GM10248 (cell line): ENCODE measurements around the gene CSRP1.

Experiments
- CTCF ChIA-PET: fragments of 300-600 bp; sonication (Branson Sonifier 250); formaldehyde crosslinking; extraction: SDS; loops from one replicate; lab custom pipeline; 2021; ENCODE audit warnings: antibody characterized with exemption; lab: Yijun Ruan, JAX
- POLR2A ChIA-PET: fragments of 350-650 bp; sonication (Branson Sonifier 250); formaldehyde crosslinking; extraction: SDS; loops from one replicate; lab custom pipeline; 2020; ENCODE audit warnings: antibody characterized with exemption; lab: Yijun Ruan, JAX
- DNase-seq: peaks from one replicate; pipeline ENCODE4 v3.0.0; 2012; ENCODE audit errors: extremely low spot score
- CTCF ChIP-seq: IDR thresholded peaks from 2 replicates; pipeline ENCODE4 v1.5.1; 2012; ENCODE audit warnings: mild to moderate bottlenecking, low read depth; ENCODE audit errors: extremely low read depth, missing control alignments, control extremely low read depth

CSRP1 gene

DNA sequence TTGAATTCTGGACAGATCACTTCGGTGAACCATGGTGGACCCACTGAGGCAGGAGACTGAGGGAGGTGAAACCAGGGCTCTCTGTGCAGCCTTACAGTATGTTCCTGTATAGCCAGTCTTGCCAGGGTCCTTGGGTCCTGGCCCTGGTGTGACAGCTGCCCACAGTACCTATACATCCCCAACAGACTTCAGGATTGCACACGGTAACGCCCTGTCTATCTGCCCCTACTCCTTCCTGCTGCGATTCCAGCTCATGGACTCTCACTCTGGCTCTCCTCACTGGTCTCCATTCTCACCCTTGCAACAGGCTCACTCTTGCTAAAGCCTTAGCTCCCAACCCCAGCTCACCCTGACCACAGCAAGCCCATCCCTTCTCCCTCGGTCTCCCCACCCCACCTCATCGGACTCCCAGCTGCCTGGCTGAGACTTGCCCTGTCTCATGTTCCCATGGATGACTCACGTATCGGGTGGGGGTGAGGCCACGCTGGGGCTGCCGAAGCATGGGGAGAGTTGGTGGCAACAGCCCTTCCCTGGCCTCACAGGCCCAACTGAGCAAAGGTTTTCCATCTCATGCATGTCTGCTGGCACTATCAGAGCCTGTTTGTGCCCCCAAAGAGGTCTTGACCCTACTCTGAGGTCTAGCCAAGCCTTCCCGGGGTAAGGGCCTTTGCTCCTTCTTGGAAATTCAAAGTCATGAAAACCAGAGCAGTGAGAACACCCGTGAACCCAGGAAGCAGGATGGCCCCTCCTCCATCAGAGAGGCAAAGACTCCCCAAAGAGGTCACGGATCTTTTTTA is 45.1 kb downstream of the CSRP1 start:
- no peak for DNase-seq
- CTCF ChIA-PET = interaction anchor here (3.9 to 5.0 kb wide), 3 partner anchors 14 to 51 kb away, joined by 24 to 41 read pairs (median 28); no protein-coding TSS in a partner anchor
- TF ChIP-seq CTCF = no peak
- POLR2A ChIA-PET = interaction anchor here (0.6 kb wide), 1 partner anchor 21 kb away, joined by 3 read pairs; no protein-coding TSS in a partner anchor

- DNase-seq = no peak
- TF ChIP-seq CTCF = no peak
- POLR2A ChIA-PET = interaction anchor here (0.6 kb wide), 1 partner anchor 21 kb away, joined by 3 read pairs; no protein-coding TSS in a partner anchor
- CTCF ChIA-PET = interaction anchor here (1.8 to 5.0 kb wide), 4 partner anchors 13 to 52 kb away, joined by 9 to 41 read pairs (median 26); no protein-coding TSS in a partner anchor
These were observed 45.9 kb downstream of the CSRP1 start for GRCh38 chr1:201460814-201461644.

DNA sequence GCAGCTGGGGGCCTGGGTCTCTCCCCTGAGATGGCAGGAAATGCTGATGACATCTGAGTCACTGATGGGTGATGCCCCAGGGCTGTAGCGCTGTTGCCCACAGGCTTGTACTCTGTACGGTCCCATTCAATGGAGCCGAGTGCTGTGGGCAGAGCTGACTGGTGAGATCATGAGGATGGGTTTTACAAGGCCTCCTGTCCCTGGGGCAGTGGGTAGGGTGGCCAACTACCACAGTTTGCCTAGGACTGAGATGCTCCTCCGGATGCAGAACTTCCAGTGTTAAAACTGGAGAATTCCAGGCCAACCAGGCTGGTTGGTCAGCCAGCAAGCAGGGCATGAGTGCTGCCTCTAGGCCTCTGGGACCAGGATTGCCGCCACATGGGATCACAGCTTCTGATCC is 47.1 kb downstream of the CSRP1 start:
- POLR2A ChIA-PET = no interaction called here
- DNase-seq = no peak
- no peak for TF ChIP-seq CTCF
- CTCF ChIA-PET = interaction anchor here (1.8 to 5.0 kb wide), 4 partner anchors 12 to 53 kb away, joined by 9 to 41 read pairs (median 26); no protein-coding TSS in a partner anchor

GRCh38 chr1:201459052-201459451 is 47.9 kb downstream of the CSRP1 start:
- CTCF ChIA-PET = interaction anchor here (3.9 to 5.0 kb wide), 3 partner anchors 11 to 54 kb away, joined by 24 to 41 read pairs (median 28); no protein-coding TSS in a partner anchor
- no peak for DNase-seq
- TF ChIP-seq CTCF = no peak
- POLR2A ChIA-PET = no interaction called here

- POLR2A ChIA-PET = no interaction called here
- DNase-seq = no peak
- CTCF ChIA-PET = interaction anchor here (1.2 to 3.2 kb wide), 4 partner anchors 9 to 55 kb away, joined by 3 to 27 read pairs (median 12); partner anchors contain the start of gene PHLDA3
- no peak for TF ChIP-seq CTCF
These were observed 49.4 kb downstream of the CSRP1 start for GRCh38 chr1:201457508-201457960.
